Mesendoderm (in vitro differentiated cells): ENCODE measurements around the gene GSN.

ENCODE experiments used
- DNase-seq: peaks from one replicate; pipeline ENCODE4 v3.0.0; 2013
- H2AK5ac ChIP-seq: 2 replicates; pipeline ENCODE4 v1.6.1; 2013; ENCODE audit warnings: low read length, inconsistent platforms
- H2BK120ac ChIP-seq: 2 replicates; pipeline ENCODE4 v1.6.1; 2013; ENCODE audit warnings: low read depth, mild to moderate bottlenecking, low read length, moderate library complexity, mixed read lengths
- H2BK15ac ChIP-seq: replicated peaks from 2 replicates; pipeline ENCODE4 v1.6.1; 2013; ENCODE audit warnings: low read depth, mild to moderate bottlenecking, moderate library complexity
- H2BK5ac ChIP-seq: 2 replicates; pipeline ENCODE4 v1.6.1; 2013; ENCODE audit warnings: low read length, inconsistent platforms
- H3K18ac ChIP-seq: 2 replicates; pipeline ENCODE4 v1.6.1; 2013; ENCODE audit warnings: mild to moderate bottlenecking, low read length, mixed read lengths
- H3K23ac ChIP-seq: one replicate; pipeline ENCODE4 v1.6.1; 2013; ENCODE audit warnings: low read length
- H3K27ac ChIP-seq: 2 replicates; pipeline ENCODE4 v1.5.1; 2013; ENCODE audit warnings: low read depth, mild to moderate bottlenecking, inconsistent platforms, low read length, moderate library complexity
- H3K27me3 ChIP-seq: 2 replicates; pipeline ENCODE4 v1.6.1; 2013; ENCODE audit warnings: low read length, control low read depth, mild to moderate bottlenecking, inconsistent platforms; ENCODE audit not compliant: insufficient read depth, poor library complexity
- H3K36me3 ChIP-seq: 2 replicates; pipeline ENCODE4 v1.6.1; 2013; ENCODE audit warnings: low read length, inconsistent platforms; ENCODE audit not compliant: control insufficient read depth, insufficient read depth
- H3K4ac ChIP-seq: one replicate; pipeline ENCODE4 v1.6.1; 2013; ENCODE audit warnings: low read depth, mild to moderate bottlenecking, low read length, moderate library complexity
- H3K4me1 ChIP-seq: 2 replicates; pipeline ENCODE4 v1.6.1; 2013; ENCODE audit warnings: low read depth, low read length, inconsistent platforms; ENCODE audit not compliant: control insufficient read depth
- H3K4me2 ChIP-seq: 2 replicates; pipeline ENCODE4 v1.6.1; 2013; ENCODE audit warnings: low read length
- H3K4me3 ChIP-seq: 2 replicates; pipeline ENCODE4 v1.5.1; 2013; ENCODE audit warnings: mild to moderate bottlenecking, low read length
- H3K56ac ChIP-seq: one replicate; pipeline ENCODE4 v1.6.1; 2013; ENCODE audit warnings: low read length
- H3K79me1 ChIP-seq: 2 replicates; pipeline ENCODE4 v1.6.1; 2013; ENCODE audit warnings: low read length, inconsistent platforms
- H3K79me2 ChIP-seq: 2 replicates; pipeline ENCODE4 v1.6.1; 2013; ENCODE audit warnings: mild to moderate bottlenecking, low read length; ENCODE audit not compliant: control insufficient read depth, insufficient read depth
- H3K9ac ChIP-seq: 2 replicates; pipeline ENCODE4 v1.6.1; 2013; ENCODE audit warnings: low read length, inconsistent platforms
- H4K5ac ChIP-seq: one replicate; pipeline ENCODE4 v1.6.1; 2013; ENCODE audit warnings: low read length
- H4K8ac ChIP-seq: one replicate; pipeline ENCODE4 v1.6.1; 2013; ENCODE audit warnings: low read depth, mild to moderate bottlenecking, control low read depth, low read length, moderate library complexity
- WGBS: extraction: QIAGEN DNeasy Blood & Tissue Kit; methylation state at CpG from one replicate; pipeline ENCODE4 v1.1.7; 2013; ENCODE audit warnings: low lambda C conversion rate, missing lambda C conversion rate; ENCODE audit not compliant: insufficient coverage; ENCODE audit errors: extremely low coverage; 5-methylcytosine and 5-hydroxymethylcytosine counted together

GSN gene

DNA sequence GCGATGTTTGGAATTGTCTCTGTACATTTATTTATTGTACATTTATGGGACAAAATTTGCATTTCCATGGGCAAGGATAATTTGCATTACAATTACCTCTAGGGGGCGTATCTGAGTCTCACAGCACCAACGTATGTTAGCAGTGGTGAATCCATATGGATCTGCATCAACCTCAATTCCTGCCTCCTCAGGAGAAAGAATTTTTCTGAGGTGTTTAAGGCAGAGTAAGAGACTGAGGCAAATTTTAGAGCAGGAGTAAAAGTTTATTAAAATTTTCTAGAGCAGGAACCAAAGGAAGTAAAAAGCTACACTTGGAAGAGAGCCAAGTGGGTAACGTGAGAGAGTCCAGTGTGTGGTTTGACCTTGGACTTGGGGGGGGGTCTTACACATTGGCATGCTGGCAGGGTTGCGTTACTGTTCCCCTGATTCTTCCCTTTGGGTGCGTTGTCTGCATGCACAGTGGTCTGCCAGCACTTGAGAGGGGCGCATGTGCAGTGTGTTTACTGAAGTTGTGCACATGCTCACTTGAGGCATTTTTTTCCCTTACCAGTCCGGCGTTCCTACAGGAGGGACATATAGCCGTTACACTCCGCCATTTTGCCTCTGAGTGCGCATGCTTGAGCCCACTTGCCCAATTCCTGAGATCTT lies 45.3 kb upstream of the GSN start:
- H3K4me2 ChIP-seq, result no peak overlapping the region
- no peak overlapping the region for H3K18ac ChIP-seq
- no peak overlapping the region for H2BK15ac ChIP-seq
- no peak overlapping the region for H3K4me3 ChIP-seq
- no peaks in the 10 kb centered on the region for H3K27me3 ChIP-seq
- DNase-seq, result peak; percentile 18
- no peak overlapping the region for H3K9ac ChIP-seq
- no peak overlapping the region for H2BK5ac ChIP-seq
- no peak overlapping the region for H3K27ac ChIP-seq
- H3K56ac ChIP-seq, result no peak overlapping the region
- no peak overlapping the region for H2BK120ac ChIP-seq
- H3K23ac ChIP-seq, result no peak overlapping the region
- 100% methylated on average over 1 of the region's 12 CpGs for whole genome bisulfite sequencing
- H3K79me1 ChIP-seq, result no peaks in the 10 kb centered on the region
- no peaks in the 10 kb centered on the region for H3K4me1 ChIP-seq
- no peak overlapping the region for H4K8ac ChIP-seq
- no peak overlapping the region for H2AK5ac ChIP-seq
- H4K5ac ChIP-seq, result no peak overlapping the region
- H3K79me2 ChIP-seq, result no peaks in the 10 kb centered on the region
- H3K4ac ChIP-seq, result no peak overlapping the region
- H3K36me3 ChIP-seq, result no peaks in the 10 kb centered on the region

DNA sequence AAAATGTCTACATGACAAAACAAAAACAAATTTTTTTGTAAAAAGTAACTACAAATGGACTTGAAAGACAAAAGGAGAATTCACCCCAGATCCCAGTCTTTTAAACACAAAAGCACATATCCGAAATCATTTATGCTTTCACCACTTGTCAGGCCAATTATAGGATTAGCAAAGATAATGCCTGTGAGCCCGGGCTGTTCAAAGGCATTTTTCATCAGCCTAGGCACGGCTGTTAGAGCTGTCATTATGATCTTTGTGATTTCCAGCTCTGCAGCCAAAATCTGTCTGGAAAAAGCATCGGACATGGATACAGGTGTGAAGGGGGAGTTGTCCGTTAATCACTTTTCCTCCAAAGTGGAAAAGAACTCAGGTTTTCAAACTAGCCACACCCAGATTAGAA lies 42.7 kb upstream of the GSN start:
- H3K79me2 ChIP-seq, result no peaks in the 10 kb centered on the region
- H2AK5ac ChIP-seq, result no peak overlapping the region
- DNase-seq, result no peak
- H3K18ac ChIP-seq, result no peak overlapping the region
- no peak overlapping the region for H2BK5ac ChIP-seq
- H3K36me3 ChIP-seq, result no peaks in the 10 kb centered on the region
- no peak overlapping the region for H3K4me3 ChIP-seq
- no peaks in the 10 kb centered on the region for H3K27me3 ChIP-seq
- H3K56ac ChIP-seq, result no peak overlapping the region
- H3K4me2 ChIP-seq, result no peak overlapping the region
- H3K79me1 ChIP-seq, result no peaks in the 10 kb centered on the region
- H3K23ac ChIP-seq, result no peak overlapping the region
- H4K8ac ChIP-seq, result no peak overlapping the region
- no peaks in the 10 kb centered on the region for H3K4me1 ChIP-seq
- no peak overlapping the region for H3K27ac ChIP-seq
- WGBS, result no CpG with 5 or more reads among the region's 5 CpGs
- H4K5ac ChIP-seq, result no peak overlapping the region
- H3K4ac ChIP-seq, result no peak overlapping the region
- no peak overlapping the region for H3K9ac ChIP-seq
- H2BK120ac ChIP-seq, result no peak overlapping the region
- no peak overlapping the region for H2BK15ac ChIP-seq

DNA sequence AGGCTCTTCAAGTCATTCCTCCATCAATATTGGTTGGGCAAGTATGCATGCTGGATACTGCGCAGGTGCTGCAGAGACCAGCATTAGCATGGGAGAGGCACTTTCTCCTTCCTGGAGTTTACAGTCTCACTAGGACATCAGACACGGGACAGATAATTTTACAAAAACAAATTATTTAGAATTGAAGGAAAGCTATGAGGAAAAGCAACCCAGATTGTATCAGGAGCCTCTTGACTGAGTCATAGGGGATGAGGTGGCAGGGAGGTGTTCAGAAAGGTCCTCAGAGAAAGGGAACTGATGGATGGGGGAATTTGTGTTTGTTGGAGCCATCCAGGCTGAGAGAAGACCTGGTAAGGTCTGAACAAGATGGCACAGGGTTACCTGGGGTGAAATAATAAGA lies 41.8 kb upstream of the GSN start:
- no peak overlapping the region for H3K9ac ChIP-seq
- DNase-seq, result no peak

DNA sequence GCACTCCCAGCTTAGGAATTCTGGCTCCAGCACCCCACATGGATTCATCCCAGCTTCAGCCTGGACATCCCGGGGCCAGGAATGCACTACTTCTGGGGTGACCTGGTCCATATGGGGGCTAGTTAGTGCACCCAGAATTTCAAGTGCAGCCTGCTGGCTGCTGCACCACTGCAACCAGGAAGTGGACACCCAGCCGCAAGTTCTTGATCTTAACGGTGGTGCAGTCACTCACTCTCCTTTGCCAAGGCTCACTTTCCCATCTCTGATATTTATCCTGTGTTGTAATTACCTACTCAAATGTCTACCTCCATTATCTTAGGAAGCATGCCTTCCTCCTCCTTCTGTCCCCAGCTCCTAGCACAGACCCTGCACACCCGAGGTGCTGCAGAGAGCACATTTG lies 40.1 kb upstream of the GSN start:
- no peak overlapping the region for H2BK5ac ChIP-seq
- no peak overlapping the region for H3K27ac ChIP-seq
- H2BK120ac ChIP-seq, result no peak overlapping the region
- H3K79me1 ChIP-seq, result no peaks in the 10 kb centered on the region
- H4K8ac ChIP-seq, result no peak overlapping the region
- no peak for DNase-seq
- no peak overlapping the region for H4K5ac ChIP-seq
- H3K9ac ChIP-seq, result no peak overlapping the region
- no peak overlapping the region for H2AK5ac ChIP-seq
- H3K4ac ChIP-seq, result no peak overlapping the region
- H3K36me3 ChIP-seq, result no peaks in the 10 kb centered on the region
- no peak overlapping the region for H2BK15ac ChIP-seq
- H3K18ac ChIP-seq, result no peak overlapping the region
- no CpG with 5 or more reads among the region's 4 CpGs for WGBS
- H3K56ac ChIP-seq, result no peak overlapping the region
- no peak overlapping the region for H3K23ac ChIP-seq
- no peak overlapping the region for H3K4me3 ChIP-seq
- H3K4me1 ChIP-seq, result no peaks in the 10 kb centered on the region
- H3K27me3 ChIP-seq, result no peaks in the 10 kb centered on the region
- H3K4me2 ChIP-seq, result no peak overlapping the region
- no peaks in the 10 kb centered on the region for H3K79me2 ChIP-seq

More for the DNA sequence above, 41.8 kb upstream of the GSN start:
- Histone ChIP-seq H4K8ac (no peak overlapping the region), H3K56ac (no peak overlapping the region), H4K5ac (no peak overlapping the region), H2BK120ac (no peak overlapping the region), H3K79me2 (no peaks in the 10 kb centered on the region), H3K4me3 (no peak overlapping the region), H3K4me2 (no peak overlapping the region), H3K27ac (no peak overlapping the region), H3K4ac (no peak overlapping the region), H3K23ac (no peak overlapping the region), H2BK5ac (no peak overlapping the region), H3K36me3 (no peaks in the 10 kb centered on the region), H3K27me3 (no peaks in the 10 kb centered on the region), H3K18ac (no peak overlapping the region), H2AK5ac (no peak overlapping the region), H2BK15ac (no peak overlapping the region), H3K79me1 (no peaks in the 10 kb centered on the region), H3K4me1 (no peaks in the 10 kb centered on the region)
- no CpG with 5 or more reads among the region's 2 CpGs for WGBS

DNA sequence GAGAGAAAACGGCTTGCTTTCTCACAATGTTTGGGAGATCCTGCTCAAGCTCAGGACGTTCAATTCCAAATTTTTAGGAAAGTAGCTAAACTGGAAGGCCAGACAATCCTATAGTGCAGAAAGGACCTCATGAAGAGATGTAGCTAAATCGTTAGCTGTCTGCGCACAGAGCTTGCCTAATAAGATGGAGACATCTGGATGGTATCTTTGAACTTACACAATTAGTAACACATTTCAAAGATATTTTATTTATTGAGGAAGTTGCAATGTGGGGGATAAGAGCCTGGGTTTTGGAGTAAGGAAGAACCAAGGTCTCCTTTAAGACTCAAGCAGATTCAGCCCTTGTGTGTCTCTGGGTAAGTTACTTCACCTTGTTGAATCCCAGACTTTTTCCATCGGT lies 37.7 kb upstream of the GSN start:
- Histone ChIP-seq H3K4me2 (no peak overlapping the region), H3K4me3 (no peak overlapping the region), H3K79me1 (no peaks in the 10 kb centered on the region), H3K27ac (no peak overlapping the region), H4K5ac (no peak overlapping the region), H3K23ac (no peak overlapping the region), H2BK15ac (no peak overlapping the region), H2BK5ac (no peak overlapping the region), H3K9ac (no peak overlapping the region), H3K27me3 (no peaks in the 10 kb centered on the region), H3K36me3 (no peaks in the 10 kb centered on the region), H3K56ac (no peak overlapping the region), H2AK5ac (no peak overlapping the region), H2BK120ac (no peak overlapping the region), H4K8ac (no peak overlapping the region), H3K4ac (no peak overlapping the region), H3K18ac (no peak overlapping the region), H3K79me2 (no peaks in the 10 kb centered on the region), H3K4me1 (no peaks in the 10 kb centered on the region)
- DNase-seq, result no peak
- WGBS, result no CpG with 5 or more reads among the region's 5 CpGs

DNA sequence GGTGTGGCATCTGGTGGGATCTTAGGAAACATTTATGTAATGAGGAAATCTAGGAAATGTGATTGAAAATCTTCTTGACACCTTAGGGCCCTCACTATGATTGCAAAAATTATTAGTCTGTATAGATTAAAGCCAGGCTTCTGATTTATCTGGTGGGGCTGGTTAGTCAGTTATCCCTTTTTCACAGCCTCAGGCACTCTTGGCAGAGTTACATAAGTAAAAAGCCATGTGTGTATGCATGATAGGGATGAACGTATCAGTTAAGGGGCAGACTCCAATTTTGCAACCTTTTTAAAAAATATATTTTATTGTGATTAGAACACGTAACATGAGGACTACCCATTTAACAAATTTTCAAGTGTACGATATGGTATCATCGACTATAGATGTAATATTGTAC lies 35.7 kb upstream of the GSN start:
- WGBS, result no CpG with 5 or more reads among the region's 4 CpGs
- Histone ChIP-seq H2BK120ac (no peak overlapping the region), H3K56ac (no peak overlapping the region), H3K36me3 (no peaks in the 10 kb centered on the region), H3K79me1 (no peaks in the 10 kb centered on the region), H3K4me3 (no peak overlapping the region), H3K9ac (no peak overlapping the region), H2BK15ac (no peak overlapping the region), H3K23ac (no peak overlapping the region), H3K27ac (no peak overlapping the region), H2BK5ac (no peak overlapping the region), H3K4me1 (no peaks in the 10 kb centered on the region), H3K27me3 (no peaks in the 10 kb centered on the region), H2AK5ac (no peak overlapping the region), H4K8ac (no peak overlapping the region), H3K4ac (no peak overlapping the region), H3K79me2 (no peaks in the 10 kb centered on the region), H3K4me2 (no peak overlapping the region), H4K5ac (no peak overlapping the region), H3K18ac (no peak overlapping the region)
- no peak for DNase-seq
